ENCODE results near the gene BTBD16.

BTBD16 gene

GRCh38 chr10:122295451-122295809, 24.3 kb downstream of the BTBD16 start:
- 91 to 96% methylated on average over 4 of the region's 4 CpGs for WGBS, 2 experiments (ENCODE audit: insufficient coverage in 2 of 2)
- no peak overlapping the region for H3K4me3 ChIP-seq (ENCODE audit: extremely low read depth, insufficient read depth, low read length, poor library complexity, severe bottlenecking)
- H3K9me3 ChIP-seq (ENCODE audit: control insufficient read depth, low read length), result no peaks in the 10 kb centered on the region
- peaks cover 10% of the 10 kb centered on the region for H3K4me1 ChIP-seq (ENCODE audit: control insufficient read depth, insufficient read depth, low read length, poor library complexity, severe bottlenecking)
- H3K36me3 ChIP-seq (ENCODE audit: control insufficient read depth, insufficient read depth, low read length), result no peaks in the 10 kb centered on the region
- no peak overlapping the region for H3K27ac ChIP-seq (ENCODE audit: low read depth, low read length, severe bottlenecking)

GRCh38 chr10:122296363-122297120, 25.4 kb downstream of the BTBD16 start:
- Histone ChIP-seq H3K4me3 (ENCODE audit: extremely low read depth, insufficient read depth, low read length, poor library complexity, severe bottlenecking) (no peak overlapping the region), H3K4me1 (ENCODE audit: control insufficient read depth, insufficient read depth, low read length, poor library complexity, severe bottlenecking) (peaks cover 10% of the 10 kb centered on the region), H3K9me3 (ENCODE audit: control insufficient read depth, low read length) (no peaks in the 10 kb centered on the region), H3K27ac (ENCODE audit: low read depth, low read length, severe bottlenecking) (no peak overlapping the region), H3K36me3 (ENCODE audit: control insufficient read depth, insufficient read depth, low read length) (no peaks in the 10 kb centered on the region)
- 89 to 96% methylated on average over 5 to 7 of the region's 8 CpGs for WGBS, 2 experiments (ENCODE audit: insufficient coverage in 2 of 2)

- H3K4me1 ChIP-seq (ENCODE audit: control insufficient read depth, insufficient read depth, low read length, poor library complexity, severe bottlenecking), result peaks cover 10% of the 10 kb centered on the region
- no peak overlapping the region for H3K4me3 ChIP-seq (ENCODE audit: extremely low read depth, insufficient read depth, low read length, poor library complexity, severe bottlenecking)
- no peaks in the 10 kb centered on the region for H3K36me3 ChIP-seq (ENCODE audit: control insufficient read depth, insufficient read depth, low read length)
- 91 to 93% methylated on average over 6 to 8 of the region's 8 CpGs for WGBS, 2 experiments (ENCODE audit: insufficient coverage in 2 of 2)
- H3K27ac ChIP-seq (ENCODE audit: low read depth, low read length, severe bottlenecking), result no peak overlapping the region
- no peaks in the 10 kb centered on the region for H3K9me3 ChIP-seq (ENCODE audit: control insufficient read depth, low read length)
These were observed 26.5 kb downstream of the BTBD16 start for GRCh38 chr10:122297583-122297982.

- no peaks in the 10 kb centered on the region for H3K9me3 ChIP-seq (ENCODE audit: control insufficient read depth, low read length)
- H3K4me1 ChIP-seq (ENCODE audit: control insufficient read depth, insufficient read depth, low read length, poor library complexity, severe bottlenecking), result peaks cover 10% of the 10 kb centered on the region
- 89 to 92% methylated on average over 6 of the region's 6 CpGs for WGBS, 2 experiments (ENCODE audit: insufficient coverage in 2 of 2)
These were observed 27.1 kb downstream of the BTBD16 start for GRCh38 chr10:122298206-122298597.

GRCh38 chr10:122298598-122299301, 27.7 kb downstream of the BTBD16 start:
- Histone ChIP-seq H3K4me1 (ENCODE audit: control insufficient read depth, insufficient read depth, low read length, poor library complexity, severe bottlenecking) (peaks cover 9% of the 10 kb centered on the region), H3K36me3 (ENCODE audit: control insufficient read depth, insufficient read depth, low read length) (no peaks in the 10 kb centered on the region), H3K4me3 (ENCODE audit: extremely low read depth, insufficient read depth, low read length, poor library complexity, severe bottlenecking) (no peak overlapping the region), H3K27ac (ENCODE audit: low read depth, low read length, severe bottlenecking) (no peak overlapping the region), H3K9me3 (ENCODE audit: control insufficient read depth, low read length) (no peaks in the 10 kb centered on the region)
- 41 to 45% methylated on average over 12 of the region's 15 CpGs for WGBS, 2 experiments (ENCODE audit: insufficient coverage in 2 of 2)

More at GRCh38 chr10:122298206-122298597, 27.1 kb downstream of the BTBD16 start:
- H3K36me3 ChIP-seq (ENCODE audit: control insufficient read depth, insufficient read depth, low read length), result no peaks in the 10 kb centered on the region
- no peak overlapping the region for H3K4me3 ChIP-seq (ENCODE audit: extremely low read depth, insufficient read depth, low read length, poor library complexity, severe bottlenecking)
- no peak overlapping the region for H3K27ac ChIP-seq (ENCODE audit: low read depth, low read length, severe bottlenecking)

- Histone ChIP-seq H3K4me3 (ENCODE audit: extremely low read depth, insufficient read depth, low read length, poor library complexity, severe bottlenecking) (no peak overlapping the region), H3K27ac (ENCODE audit: low read depth, low read length, severe bottlenecking) (no peak overlapping the region), H3K4me1 (ENCODE audit: control insufficient read depth, insufficient read depth, low read length, poor library complexity, severe bottlenecking) (peaks cover 1% of the 10 kb centered on the region), H3K36me3 (ENCODE audit: control insufficient read depth, insufficient read depth, low read length) (no peaks in the 10 kb centered on the region), H3K9me3 (ENCODE audit: control insufficient read depth, low read length) (no peaks in the 10 kb centered on the region)
- WGBS, 2 experiments (ENCODE audit: insufficient coverage in 2 of 2), result 89 to 90% methylated on average over 12 to 13 of the region's 14 CpGs
These were observed 28.5 kb downstream of the BTBD16 start for GRCh38 chr10:122299423-122300075.

GRCh38 chr10:122301055-122301810, 30.1 kb downstream of the BTBD16 start:
- Histone ChIP-seq H3K4me3 (ENCODE audit: extremely low read depth, insufficient read depth, low read length, poor library complexity, severe bottlenecking) (no peak overlapping the region), H3K36me3 (ENCODE audit: control insufficient read depth, insufficient read depth, low read length) (no peaks in the 10 kb centered on the region), H3K27ac (ENCODE audit: low read depth, low read length, severe bottlenecking) (no peak overlapping the region), H3K4me1 (ENCODE audit: control insufficient read depth, insufficient read depth, low read length, poor library complexity, severe bottlenecking) (no peaks in the 10 kb centered on the region), H3K9me3 (ENCODE audit: control insufficient read depth, low read length) (peaks cover 6% of the 10 kb centered on the region)
- 82 to 94% methylated on average over 8 to 10 of the region's 12 CpGs for WGBS, 2 experiments (ENCODE audit: insufficient coverage in 2 of 2)

- peaks cover 6% of the 10 kb centered on the region for H3K9me3 ChIP-seq (ENCODE audit: control insufficient read depth, low read length)
- H3K27ac ChIP-seq (ENCODE audit: low read depth, low read length, severe bottlenecking), result no peak overlapping the region
- 96 to 97% methylated on average over 3 to 7 of the region's 7 CpGs for WGBS, 2 experiments (ENCODE audit: insufficient coverage in 2 of 2)
- no peaks in the 10 kb centered on the region for H3K36me3 ChIP-seq (ENCODE audit: control insufficient read depth, insufficient read depth, low read length)
- H3K4me3 ChIP-seq (ENCODE audit: extremely low read depth, insufficient read depth, low read length, poor library complexity, severe bottlenecking), result no peak overlapping the region
- H3K4me1 ChIP-seq (ENCODE audit: control insufficient read depth, insufficient read depth, low read length, poor library complexity, severe bottlenecking), result no peaks in the 10 kb centered on the region
These were observed 30.7 kb downstream of the BTBD16 start for GRCh38 chr10:122301811-122302115.

GRCh38 chr10:122302315-122302714, 31.2 kb downstream of the BTBD16 start:
- Histone ChIP-seq H3K9me3 (ENCODE audit: control insufficient read depth, low read length) (peaks cover 6% of the 10 kb centered on the region), H3K36me3 (ENCODE audit: control insufficient read depth, insufficient read depth, low read length) (no peaks in the 10 kb centered on the region), H3K4me3 (ENCODE audit: extremely low read depth, insufficient read depth, low read length, poor library complexity, severe bottlenecking) (no peak overlapping the region), H3K27ac (ENCODE audit: low read depth, low read length, severe bottlenecking) (no peak overlapping the region), H3K4me1 (ENCODE audit: control insufficient read depth, insufficient read depth, low read length, poor library complexity, severe bottlenecking) (peaks cover 4% of the 10 kb centered on the region)
- 94 to 95% methylated on average over 4 of the region's 4 CpGs for WGBS, 2 experiments (ENCODE audit: insufficient coverage in 2 of 2)

GRCh38 chr10:122303271-122304053, 32.4 kb downstream of the BTBD16 start:
- Histone ChIP-seq H3K4me3 (ENCODE audit: extremely low read depth, insufficient read depth, low read length, poor library complexity, severe bottlenecking) (no peak overlapping the region), H3K4me1 (ENCODE audit: control insufficient read depth, insufficient read depth, low read length, poor library complexity, severe bottlenecking) (peaks cover 11% of the 10 kb centered on the region), H3K9me3 (ENCODE audit: control insufficient read depth, low read length) (peaks cover 6% of the 10 kb centered on the region), H3K36me3 (ENCODE audit: control insufficient read depth, insufficient read depth, low read length) (no peaks in the 10 kb centered on the region), H3K27ac (ENCODE audit: low read depth, low read length, severe bottlenecking) (no peak overlapping the region)
- WGBS, 2 experiments (ENCODE audit: insufficient coverage in 2 of 2), result 100% methylated on average over 1 of the region's 9 CpGs; no CpG with 5 or more reads in 1 of the 2 experiments

Measured in mesodermal cell (in vitro differentiated cells).